ENCODE results near the gene ZNF512B.
"Not testable (repeated sequence)": the region's sequence is repeated elsewhere in the genome, so short reads cannot be mapped to it uniquely, and the experiment has no call there.

Gene ZNF512B

DNA sequence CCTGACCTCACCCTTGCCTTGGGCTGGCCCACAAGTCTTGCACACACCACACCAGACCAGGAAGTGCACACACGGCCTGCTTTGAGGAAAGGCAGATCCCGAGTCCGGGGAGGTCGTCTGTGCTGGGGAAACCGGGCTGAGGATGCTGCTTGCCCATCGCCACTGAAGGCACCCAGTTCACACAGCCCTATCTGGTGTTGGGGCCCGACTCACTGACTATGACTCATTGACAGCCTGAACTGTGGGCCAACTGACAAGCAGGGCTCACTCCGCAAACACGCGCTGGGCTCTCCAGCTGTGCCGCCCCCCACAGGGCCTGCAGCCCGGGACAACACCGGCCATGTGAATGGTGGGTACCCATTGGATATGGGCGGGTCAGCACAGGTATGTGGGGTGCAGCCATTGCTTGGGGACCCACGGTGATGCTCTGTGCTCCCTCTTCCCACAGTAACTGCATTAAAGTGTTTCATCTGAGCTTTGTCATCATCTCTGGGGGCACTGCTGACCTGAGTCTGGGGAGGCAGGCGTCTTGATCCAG lies 8.1 kb upstream of the ZNF512B start:
- no peak for DNase-seq (ENCODE audit: low spot score)

DNA sequence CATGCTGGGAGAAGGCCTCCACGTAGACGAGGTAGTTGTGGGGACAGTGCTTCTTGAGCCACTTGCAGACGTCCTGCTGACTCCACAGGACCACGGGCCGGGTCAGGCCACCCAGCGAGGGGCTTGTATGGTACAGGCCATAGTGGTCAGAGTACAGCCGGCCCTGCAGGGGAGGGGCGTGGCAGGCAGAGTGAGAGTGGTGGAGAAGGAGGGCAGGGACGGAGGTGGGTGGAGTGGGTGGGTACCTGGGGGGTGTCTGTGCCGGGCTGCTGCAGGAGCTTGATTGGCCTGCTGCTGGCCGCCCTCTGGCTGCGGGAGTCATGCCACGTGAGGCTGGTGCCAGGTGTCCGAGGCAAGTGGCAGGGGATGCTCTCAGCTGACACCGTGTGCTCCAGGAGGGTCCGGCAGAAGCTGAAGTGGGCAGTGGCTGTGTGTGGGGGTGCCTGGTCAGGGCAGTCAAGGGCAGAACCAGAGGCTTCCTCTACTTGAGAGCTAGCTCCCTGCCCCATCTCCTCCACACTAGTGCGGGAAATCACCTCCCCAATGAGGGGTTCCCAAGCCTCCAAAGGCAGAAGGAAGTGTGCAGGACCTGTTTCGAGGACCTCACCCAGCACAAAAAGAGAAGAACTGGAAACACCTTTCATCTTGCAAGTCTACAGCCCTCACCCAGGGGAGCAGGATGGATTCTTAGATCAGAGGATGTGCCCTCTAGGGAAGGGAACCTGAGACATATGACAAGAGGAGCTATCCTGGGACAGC lies 7.4 kb upstream of the ZNF512B start:
- DNase-seq (ENCODE audit: low spot score) = no peak

DNA sequence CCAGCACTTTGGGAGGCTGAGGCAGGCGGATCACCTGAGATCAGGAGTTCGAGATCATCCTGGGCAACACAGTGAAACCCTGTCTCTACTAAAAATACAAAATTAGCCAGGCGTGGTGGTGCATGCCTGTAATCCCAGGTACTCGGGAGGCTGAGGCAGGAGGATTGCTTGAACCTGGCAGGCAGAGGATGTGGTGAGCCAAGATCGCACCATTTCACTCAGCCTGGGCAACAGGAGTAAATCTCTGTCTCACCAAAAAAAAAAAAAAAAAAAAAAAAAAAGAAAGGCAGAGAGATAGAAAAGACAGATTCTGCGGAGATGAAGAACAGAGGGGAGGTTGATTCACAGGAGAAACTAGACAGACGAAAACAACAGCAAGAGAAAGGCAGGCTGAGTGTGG lies 6.8 kb upstream of the ZNF512B start:
- not testable (repeated sequence) for DNase-seq (ENCODE audit: low spot score)

DNA sequence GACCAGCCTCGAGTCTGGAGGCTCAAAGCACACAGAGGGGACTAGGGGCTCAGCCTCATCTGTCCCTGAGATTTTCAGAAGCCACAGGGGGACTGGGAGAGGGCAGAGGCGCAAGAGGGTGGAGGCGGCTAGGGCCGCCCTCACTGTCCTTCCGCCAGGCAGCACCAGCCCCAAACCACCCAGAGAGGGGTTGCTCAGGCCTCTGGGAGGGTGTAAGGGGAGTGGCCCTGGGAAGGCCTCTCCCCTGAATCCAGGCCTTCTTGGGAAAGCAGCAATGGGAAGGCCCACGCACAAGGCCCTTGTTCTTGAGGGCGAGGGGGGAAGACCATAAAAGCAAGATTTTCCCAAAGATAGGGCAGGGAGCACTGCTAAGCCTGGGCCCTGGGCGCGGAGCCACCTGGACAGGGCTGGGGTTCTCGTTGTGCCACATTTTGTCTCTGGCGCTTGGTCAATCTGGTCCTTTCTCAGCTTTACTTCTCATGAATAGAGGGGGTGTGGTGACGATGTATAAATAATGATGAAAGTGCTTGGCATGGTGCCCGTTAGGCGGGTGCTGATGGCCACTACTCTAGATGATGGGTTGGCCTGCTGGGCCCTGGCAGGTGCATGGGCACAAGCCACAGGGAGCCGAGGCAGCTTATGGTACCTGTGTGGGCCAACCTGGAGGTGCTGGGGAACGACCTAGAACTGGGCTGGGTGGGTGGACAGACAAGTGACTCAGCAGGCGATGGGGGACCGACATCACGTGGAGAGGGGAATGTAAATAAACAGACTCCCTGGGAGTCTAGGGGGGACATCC lies 4.9 kb upstream of the ZNF512B start:
- DNase-seq (ENCODE audit: low spot score) = peak; percentile 98

DNA sequence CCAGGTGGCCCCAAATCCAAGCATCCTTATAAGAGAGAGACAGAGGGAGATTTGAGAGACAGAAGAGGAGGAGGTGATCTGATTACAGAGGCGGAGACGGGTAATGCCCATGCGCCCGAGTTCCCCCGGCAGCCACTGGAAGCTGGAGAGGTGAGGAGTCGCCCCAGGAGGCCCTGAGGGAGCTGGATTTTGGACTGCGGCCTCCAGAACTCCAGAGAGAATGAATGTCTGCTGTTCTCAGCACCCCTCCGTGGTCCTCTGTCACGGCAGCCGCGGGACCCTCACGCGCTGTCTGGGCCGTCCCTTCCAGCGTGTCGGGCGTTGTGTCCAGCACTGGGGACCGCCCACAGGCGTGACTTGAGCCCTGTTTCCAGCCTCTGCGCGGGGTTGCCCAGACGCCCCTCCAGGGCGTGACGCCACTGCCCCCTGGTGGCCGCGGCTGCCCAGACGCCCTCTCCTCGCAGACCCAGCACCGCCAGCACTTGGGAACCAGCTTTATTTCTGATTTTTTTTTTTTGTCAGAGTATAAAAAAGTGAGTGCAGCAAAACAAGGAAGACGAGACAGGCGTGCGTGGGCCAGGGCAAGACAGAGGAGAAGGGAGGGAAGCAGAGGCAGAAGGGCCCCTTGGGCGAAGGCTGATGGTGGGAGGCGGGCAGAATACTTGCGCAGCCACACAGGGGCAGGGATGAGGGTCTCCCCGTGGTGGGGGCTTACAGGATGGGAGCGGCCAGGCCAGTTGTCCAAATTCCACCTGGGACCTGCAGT lies 4.1 kb upstream of the ZNF512B start:
- peak; percentile 84 for DNase-seq (ENCODE audit: low spot score)

DNA sequence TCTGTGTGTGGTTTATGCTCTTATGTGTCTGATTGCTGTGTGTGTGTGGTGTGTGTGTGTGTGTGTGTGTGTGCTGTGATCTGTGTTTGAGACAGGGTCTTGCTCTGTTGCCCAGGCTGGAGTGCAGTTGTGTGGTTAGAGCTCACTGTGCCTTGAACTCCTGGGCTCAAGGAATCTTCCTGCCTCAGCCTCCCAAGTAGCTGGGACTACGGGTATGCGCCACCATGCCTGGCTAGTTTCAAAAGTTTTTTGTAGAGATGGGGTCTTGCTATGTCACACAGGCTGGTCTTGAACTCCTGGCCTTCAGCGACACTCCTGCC lies 3.4 kb upstream of the ZNF512B start:
- DNase-seq (ENCODE audit: low spot score) = no peak

DNA sequence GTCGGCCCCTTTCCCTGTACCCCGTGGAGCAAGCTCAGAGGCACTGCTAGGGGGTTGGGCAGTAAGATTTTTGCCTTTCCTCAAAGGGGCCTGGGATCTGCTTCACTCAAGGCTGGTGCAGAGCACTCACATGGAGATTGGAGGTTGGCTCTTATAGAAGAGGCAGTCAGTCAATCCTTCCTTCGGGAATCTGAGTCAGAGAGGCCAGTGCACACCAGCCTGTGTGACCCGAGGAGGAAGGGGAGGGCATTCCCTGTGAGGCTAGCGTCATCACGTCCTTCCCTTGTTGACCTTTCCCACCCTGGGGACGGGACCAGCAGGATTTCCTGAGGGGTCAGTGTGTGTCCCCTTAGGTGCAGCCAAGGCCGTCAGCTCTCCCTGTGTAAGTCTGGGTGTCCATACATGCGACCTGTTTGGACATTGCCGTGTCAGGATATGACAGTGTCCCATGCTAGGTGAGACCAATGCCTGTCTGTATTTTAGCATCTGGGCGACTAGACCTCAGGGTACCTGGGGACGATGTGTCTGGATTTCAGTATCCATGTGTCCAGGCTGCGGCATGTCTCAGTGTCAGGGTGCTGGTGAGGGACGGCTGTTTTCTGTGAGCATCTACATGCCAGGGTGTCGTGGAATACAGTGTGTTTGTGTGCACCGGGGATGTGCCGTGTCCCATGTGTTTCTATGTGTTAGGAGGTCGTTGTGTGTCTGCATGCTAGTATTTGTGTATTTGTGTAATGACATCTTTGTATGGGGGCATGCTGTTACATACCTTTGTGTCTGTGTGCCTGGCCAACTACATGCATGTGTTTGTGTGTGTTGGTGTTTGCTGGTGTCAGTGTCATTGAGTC lies 2.8 kb upstream of the ZNF512B start:
- DNase-seq (ENCODE audit: low spot score) = no peak

DNA sequence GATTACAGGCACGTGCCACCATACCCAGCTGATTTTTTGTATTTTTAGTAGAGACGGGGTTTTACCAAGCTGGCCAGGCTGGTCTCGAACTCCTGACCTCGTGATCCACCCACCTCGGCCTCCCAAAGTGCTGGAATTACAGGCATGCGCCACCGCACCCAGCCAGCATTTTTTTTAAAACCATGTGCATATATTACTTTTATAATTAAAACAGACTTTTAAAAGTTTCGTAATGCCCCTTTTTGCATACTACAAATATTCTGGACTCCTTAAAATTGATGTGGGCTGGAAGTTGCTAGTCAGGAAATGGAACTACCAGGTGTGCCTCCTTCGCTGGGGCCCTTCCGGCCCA lies 2.2 kb upstream of the ZNF512B start:
- DNase-seq (ENCODE audit: low spot score) = not testable (repeated sequence)

DNA sequence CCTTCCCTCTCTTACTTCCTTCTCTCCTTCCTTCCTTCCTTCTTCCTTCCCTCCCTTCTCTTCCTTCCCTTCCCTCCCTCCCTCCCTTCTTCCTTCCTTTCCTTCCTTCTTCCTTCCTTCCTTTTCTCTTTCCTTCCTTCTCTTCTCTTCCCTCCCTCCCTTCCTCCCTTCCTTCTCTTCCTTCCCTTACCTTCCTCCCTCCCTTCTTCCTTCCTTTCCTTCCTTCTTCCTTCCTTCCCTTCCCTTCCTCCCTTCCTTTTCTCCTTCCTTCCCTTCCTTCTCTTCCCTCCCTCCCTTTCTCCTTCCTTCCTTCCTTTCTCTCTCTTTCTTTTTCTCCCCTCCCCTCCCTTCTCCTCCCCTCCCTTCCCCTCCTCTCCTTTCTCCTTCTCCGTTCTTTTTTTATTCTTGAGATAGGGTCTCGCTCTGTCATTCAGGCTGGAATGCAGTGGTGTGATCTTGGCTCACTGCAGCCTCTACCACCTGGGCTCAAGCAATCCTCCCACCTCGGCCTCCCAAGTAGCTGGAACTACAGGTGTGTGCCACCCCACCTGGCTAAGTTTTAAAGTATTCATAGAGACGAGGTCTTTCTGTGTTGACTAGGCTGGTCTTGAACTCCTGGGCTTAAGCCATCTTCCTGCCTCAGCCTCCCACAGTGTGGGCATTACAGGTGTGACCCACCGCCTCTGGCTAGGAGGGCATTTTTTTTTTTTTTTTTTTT lies 1.1 kb upstream of the ZNF512B start:
- DNase-seq (ENCODE audit: low spot score) = no peak

DNA sequence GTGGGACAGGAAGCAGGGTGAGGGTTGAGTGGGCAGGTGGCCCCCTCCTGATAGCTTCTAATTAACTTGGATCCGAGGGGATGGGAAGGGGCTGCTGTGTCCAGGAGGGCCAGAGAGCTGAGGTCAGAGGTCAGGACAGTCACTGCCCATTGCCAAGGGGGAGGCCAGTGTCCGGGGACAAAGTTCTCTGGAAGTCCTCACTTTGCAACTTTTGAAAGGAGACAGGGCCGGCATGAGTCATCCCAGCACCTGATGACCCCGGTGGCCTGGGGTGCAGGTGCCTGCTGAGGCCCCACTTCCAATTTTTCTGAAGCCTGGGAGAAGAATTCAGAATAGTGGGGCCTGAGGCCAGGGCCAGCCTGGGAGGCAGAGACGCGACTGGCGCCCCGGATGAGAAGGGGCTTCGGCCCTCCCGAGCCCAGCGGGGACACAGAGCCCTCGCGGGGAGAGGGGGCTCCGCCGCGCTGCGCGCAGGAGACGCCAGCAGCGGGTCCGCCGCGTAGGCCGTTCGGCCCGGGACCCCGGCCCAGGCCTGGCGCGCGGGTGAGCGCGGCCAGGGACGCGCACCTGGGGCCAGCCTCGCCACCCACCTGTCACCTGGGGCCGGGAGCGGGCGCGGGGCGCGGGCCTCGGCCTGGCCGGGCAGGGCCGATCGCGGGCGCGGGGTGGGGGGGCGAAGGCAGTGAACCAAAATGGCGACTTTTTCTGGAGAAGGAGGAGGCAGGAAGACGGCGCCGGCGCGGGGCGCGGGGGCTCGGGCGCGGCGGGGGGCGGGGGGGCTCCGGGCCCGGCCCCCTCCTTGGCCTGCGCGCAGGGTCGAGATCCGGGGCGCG lies 586 bp downstream of the ZNF512B start:
- no peak for DNase-seq (ENCODE audit: low spot score)

DNA sequence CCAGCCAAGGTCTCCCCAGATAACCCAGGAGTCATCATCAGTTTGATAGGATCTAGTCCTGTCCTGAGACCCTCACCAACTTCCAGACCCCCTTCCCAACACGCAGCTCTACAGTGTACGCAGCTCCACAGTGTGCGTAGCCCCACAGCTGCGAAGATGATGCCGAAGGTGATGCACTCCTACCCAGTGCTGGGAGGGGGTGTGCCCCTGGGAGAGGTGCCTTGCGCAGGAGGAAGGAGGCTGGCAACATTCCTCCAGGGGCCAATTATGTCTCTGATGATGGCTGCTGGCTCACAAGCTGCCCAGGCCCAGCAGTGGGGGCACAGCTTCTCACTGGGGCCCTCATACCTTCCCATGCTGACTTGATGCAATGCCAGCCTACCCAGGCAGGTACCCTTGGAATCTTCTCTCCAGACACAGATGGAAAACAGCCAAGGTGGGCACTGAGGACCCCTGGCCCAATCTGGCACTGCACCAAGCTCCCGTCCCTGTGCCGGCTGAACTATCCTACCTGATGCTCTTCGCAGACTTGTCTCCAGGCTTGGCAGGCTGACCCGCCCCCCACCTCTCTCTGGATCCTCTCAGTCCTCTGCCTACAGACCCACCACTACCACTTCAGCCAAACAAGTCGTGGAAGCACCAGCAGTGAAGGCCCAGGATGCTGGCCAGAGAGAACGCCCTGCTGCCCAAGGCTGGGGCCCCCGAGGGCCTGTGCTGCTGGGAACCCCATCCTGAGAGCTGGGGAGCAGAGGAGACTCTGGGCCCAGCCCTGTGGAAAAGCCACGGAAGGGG lies 1.4 kb downstream of the ZNF512B start:
- no peak for DNase-seq (ENCODE audit: low spot score)

DNA sequence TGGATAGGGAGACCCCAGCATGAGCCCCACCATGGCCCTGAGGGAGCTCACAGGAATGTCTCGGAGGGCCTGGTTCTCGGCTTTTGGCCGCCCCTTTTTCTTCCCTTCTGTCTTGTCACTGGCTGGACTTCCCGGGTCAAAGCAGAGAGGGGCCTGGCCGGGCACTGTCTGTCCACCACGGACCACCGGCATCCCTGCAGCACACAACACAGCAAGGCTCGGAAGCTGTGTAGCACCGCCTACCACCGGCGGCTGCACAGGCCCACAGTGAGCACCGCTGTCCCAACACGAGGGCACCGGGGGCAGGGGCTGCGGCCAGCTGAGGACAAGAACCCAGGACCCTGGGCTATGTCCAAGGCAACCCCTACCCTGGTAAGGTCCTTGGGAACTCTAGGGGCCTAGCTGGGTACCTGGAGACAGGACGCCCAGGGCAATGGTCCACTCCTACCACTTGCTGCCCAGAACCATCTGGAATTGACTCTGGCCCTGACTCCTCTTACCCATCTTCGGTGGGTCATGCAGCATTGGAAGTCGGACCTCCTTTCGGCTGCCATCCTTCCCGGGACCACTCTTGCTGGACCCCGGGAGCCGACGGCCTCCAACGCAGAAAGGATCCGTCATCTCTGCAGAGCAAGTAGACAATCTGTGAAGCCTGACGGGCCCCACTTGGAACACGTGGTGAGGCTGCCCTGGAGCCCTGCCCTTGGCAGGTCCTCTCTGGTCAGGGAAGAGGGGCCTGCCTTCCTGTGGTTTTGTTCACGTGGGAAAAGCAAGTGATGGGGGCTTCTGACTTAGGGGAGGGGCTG lies 2.2 kb downstream of the ZNF512B start:
- no peak for DNase-seq (ENCODE audit: low spot score)

DNA sequence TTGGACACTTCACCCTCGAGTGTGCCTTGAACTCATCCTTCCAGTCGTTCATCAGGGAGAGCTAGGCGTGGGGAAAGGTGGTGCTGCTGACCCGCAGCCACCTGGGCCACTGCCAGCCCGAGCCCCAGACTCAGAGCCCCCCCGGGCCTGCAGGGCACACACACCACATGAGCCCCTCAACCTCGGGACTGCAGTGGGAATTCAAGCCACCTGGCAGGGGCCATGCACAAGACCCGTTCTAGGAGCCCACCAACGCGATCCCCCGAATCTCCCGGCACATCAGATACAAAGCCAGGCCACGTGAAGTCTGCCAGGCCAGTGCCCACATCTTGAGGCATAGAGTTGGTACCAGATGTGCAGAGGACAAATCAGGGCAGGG lies 2.8 kb downstream of the ZNF512B start:
- DNase-seq (ENCODE audit: low spot score) = no peak

DNA sequence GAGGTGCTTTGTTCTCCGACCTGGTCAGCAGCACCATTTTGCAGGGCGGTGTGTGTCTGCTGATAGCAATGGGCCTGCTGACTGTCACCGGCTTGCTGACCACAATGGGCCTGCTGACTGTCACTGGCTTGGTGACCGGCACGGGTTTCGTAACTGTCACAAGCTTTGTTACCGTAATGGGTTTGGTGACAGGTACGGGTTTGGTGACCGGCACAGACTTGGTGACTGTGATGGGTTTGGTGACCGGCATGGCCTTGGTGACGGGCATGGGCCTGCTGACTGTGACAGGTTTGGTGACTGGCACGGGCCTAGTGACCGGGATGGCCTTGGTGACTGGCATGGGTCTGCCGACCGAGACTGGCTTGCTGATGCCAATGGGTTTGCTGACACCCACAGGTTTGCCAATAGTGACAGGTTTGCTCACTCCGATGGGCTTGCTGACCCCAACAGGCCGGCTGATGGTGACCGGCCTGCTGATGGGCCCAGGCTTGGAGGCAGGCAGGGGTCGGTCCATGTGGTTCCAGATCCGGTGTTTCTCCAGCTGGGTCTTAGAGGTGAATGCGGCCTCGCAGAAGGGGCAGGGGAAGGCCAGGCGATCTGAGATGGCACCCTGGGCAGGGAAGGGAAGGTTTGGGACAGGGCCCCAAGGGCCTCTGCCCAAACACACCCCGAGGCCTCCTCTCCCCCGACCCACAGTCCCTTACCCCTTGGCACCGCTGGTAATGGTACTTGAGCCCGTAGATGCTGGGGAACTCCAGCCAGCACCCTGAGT lies 3.4 kb downstream of the ZNF512B start:
- no peak for DNase-seq (ENCODE audit: low spot score)

DNA sequence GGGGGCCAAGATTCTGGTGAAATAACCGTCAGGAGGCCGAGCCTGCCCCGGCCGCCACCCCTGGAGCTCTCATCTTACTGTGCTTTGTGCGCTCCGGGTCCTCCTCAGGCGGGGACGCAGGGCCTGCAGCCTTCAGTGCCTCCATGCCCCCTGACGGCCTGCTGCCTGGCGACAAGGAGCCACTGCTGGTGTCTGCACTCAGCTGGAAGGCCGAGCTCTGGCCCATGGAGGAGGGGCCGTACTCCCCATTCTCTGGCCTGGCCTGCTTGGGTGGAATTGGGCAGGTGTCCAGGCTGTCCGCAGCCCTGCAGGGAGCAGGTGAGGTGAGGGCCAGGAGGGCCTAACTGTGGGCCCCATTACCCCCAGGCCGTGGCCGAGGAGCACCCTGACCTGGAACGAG lies 5.3 kb downstream of the ZNF512B start:
- no peak for DNase-seq (ENCODE audit: low spot score)

DNA sequence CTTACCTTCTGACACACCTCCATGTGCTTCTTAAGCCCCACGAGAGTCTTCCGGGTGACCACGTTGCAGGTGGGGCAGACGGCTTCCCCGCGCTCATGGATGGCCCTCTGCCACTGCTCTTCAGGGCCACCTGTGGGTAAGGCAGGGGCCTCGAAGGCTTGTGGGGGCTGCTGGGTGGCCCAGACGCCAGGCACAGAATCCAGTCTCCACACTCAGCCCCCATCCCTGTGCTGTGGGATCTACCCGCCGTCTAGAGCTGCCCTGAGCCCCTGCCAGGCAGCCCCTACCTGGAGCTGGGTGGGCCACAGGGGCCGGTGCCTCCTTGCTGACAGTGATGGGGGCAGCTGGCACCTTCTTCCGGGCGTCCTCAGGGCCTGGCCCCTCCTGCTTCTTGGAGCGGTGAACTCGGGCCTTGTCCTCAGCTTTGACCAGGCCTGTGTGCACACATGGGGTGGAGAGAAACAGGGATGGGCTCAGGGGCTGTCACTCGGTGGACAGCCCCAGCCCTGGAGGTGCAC lies 5.9 kb downstream of the ZNF512B start:
- DNase-seq (ENCODE audit: low spot score) = no peak

DNA sequence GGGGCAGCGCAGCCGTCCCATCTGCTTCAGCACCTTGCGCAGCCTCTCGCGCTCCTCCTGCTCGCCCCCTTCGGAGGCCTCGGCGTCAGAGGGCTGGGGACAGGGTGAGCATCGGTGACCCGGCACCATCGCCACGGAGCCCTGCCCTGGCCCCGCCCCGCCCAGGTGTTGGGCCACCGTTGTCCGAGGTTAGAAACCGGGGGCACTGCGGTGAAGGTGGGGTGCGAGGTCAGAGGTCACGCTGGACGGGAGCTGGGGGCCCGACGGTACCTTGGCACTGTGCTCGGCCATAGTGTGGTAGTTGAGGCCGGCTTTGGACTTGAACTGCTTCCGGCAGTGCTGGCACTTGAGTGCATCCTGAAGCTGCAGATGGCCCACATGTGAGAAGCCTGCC lies 6.4 kb downstream of the ZNF512B start:
- DNase-seq (ENCODE audit: low spot score) = no peak

Measured in cerebellar cortex (tissue), 1 donor.